Fibroblast of lung (primary cell): ENCODE data around the gene NPIPB4. TPM values are rescaled to one million over a fixed set of nuclear protein-coding genes. Genes with fewer than 3 reads are reported as not detected.
"Not testable (repeated sequence)": the region's sequence is repeated elsewhere in the genome, so short reads cannot be mapped to it uniquely, and the experiment has no call there.

Source experiments
- DNase-seq, 2 donors: peaks; one replicate each; pipeline versions ENCODE4 v3.0.0 to v3.0.0-alpha.2; 2010; ENCODE audit warnings: low read depth in 2 of 2
- H2AFZ ChIP-seq: 2 replicates; pipeline ENCODE4 v1.5.1; 2012; ENCODE audit warnings: low read length, control low read depth, inconsistent platforms
- H3K27ac ChIP-seq: 2 replicates; pipeline ENCODE4 v1.5.1; 2011; ENCODE audit warnings: low read length, control low read depth; ENCODE audit not compliant: insufficient read depth
- H3K27me3 ChIP-seq: 2 replicates; pipeline ENCODE4 v1.5.1; 2011; ENCODE audit warnings: mild to moderate bottlenecking, low read length; ENCODE audit not compliant: control insufficient read depth, insufficient read depth
- H3K36me3 ChIP-seq: 2 replicates; pipeline ENCODE4 v1.5.1; 2011; ENCODE audit warnings: low read length; ENCODE audit not compliant: control insufficient read depth, insufficient read depth
- H3K4me1 ChIP-seq: 2 replicates; pipeline ENCODE4 v1.5.1; 2011; ENCODE audit warnings: low read length; ENCODE audit not compliant: control insufficient read depth, insufficient read depth; ENCODE audit errors: extremely low read depth
- H3K4me2 ChIP-seq: 2 replicates; pipeline ENCODE4 v1.5.1; 2011; ENCODE audit warnings: low read length, control low read depth; ENCODE audit not compliant: insufficient read depth; ENCODE audit errors: extremely low read depth
- H3K4me3 ChIP-seq, 4 experiments: fragments of 200-600 bp in 1 of 4; sonication (generic) in 1 of 4; replicated peaks in 1 of 4; 2 replicates each; pipeline ENCODE4 v1.5.1; 2011 to 2016; ENCODE audit warnings: low read length in 4 of 4, low read depth in 3 of 4, mild to moderate bottlenecking in 3 of 4, control low read depth in 2 of 4, inconsistent platforms in 1 of 4, mixed read lengths in 1 of 4; ENCODE audit not compliant: insufficient read depth in 1 of 4; ENCODE audit errors: control extremely low read depth in 1 of 4
- H3K79me2 ChIP-seq: 2 replicates; pipeline ENCODE4 v1.5.1; 2012; ENCODE audit warnings: mild to moderate bottlenecking, low read length, inconsistent platforms; ENCODE audit not compliant: control insufficient read depth, insufficient read depth
- H3K9ac ChIP-seq: 2 replicates; pipeline ENCODE4 v1.5.1; 2011; ENCODE audit warnings: mild to moderate bottlenecking, low read length, control low read depth; ENCODE audit not compliant: insufficient read depth
- H3K9me3 ChIP-seq: 2 replicates; pipeline ENCODE4 v1.5.1; 2012; ENCODE audit warnings: low read depth, low read length; ENCODE audit not compliant: control insufficient read depth, insufficient read depth
- H4K20me1 ChIP-seq: 2 replicates; pipeline ENCODE4 v1.5.1; 2011; ENCODE audit warnings: low read length; ENCODE audit not compliant: control insufficient read depth, insufficient read depth; ENCODE audit errors: extremely low read depth
- polyA plus RNA-seq, 2 donors: library from polyadenylated mRNA; depleted of rRNA in 1 of 2; stranded (reverse) in 1 of 2; unstranded in 1 of 2; fragments of >200 nt; gene quantifications; 2 replicates each; pipeline ENCODE4 v1.2.1, GENCODE V29; 2011 to 2012; ENCODE audit warnings: missing spikeins in 1 of 2
- total RNA-seq: library from RNA; depleted of rRNA; stranded (reverse); fragments of >200 nt; gene quantifications from 2 replicates; pipeline ENCODE4 v1.2.1, GENCODE V29; 2014

NPIPB4 gene
- total and polyA plus RNA-seq, 2 donors (not counting 1 experiment from before 2014, with no cell fraction given): 7.8 to 32.2 TPM

- H3K79me2 ChIP-seq, H3K27ac ChIP-seq, H3K36me3 ChIP-seq, DNase-seq, H3K9ac ChIP-seq, H3K4me3 ChIP-seq, H3K9me3 ChIP-seq, H3K27me3 ChIP-seq, H4K20me1 ChIP-seq, H3K4me1 ChIP-seq, H3K4me2 ChIP-seq, H2AFZ ChIP-seq: not testable (repeated sequence)
These were observed 64.2 kb downstream of the NPIPB4 start for GRCh38 chr16:21793310-21793709.

DNA sequence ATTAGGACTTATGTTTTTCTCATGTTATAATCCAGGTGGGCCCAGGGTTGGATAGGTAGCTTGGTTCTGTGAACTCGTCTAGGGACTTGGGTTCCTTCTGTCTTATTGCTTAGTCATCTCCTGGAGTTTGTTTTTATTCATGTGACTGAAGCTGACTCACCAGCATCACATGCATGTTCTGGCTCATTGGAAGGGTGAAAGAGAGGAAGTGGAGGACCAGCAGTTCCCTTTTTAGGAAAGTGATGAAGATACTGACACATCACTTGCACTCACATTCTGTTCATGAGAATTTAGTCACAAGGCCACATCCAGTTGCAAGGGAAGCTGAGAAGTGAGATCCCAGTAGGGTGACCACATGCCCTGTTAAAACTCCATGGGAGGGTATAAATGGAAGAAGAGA, 67.0 kb downstream of the NPIPB4 start:
- not testable (repeated sequence) for H3K27me3 ChIP-seq, H3K4me2 ChIP-seq, H3K9ac ChIP-seq, H3K36me3 ChIP-seq, H3K79me2 ChIP-seq, DNase-seq, H3K27ac ChIP-seq, H3K4me3 ChIP-seq, H3K4me1 ChIP-seq, H3K9me3 ChIP-seq, H4K20me1 ChIP-seq, H2AFZ ChIP-seq

Other genes starting within 250 kb of the NPIPB4 start
- under 0.01 TPM in 1 of 2 replicates, not detected in the other for gene IGSF6, start 205.1 kb downstream of the NPIPB4 start, total RNA-seq
- gene IGSF6, start 205.1 kb downstream of the NPIPB4 start, polyA plus RNA-seq: not detected in 2 replicates
- gene OTOA, start 193.8 kb downstream of the NPIPB4 start, total RNA-seq: 0.17 TPM in 1 of 2 replicates, not detected in the other
- not detected in 2 replicates for gene OTOA, start 193.8 kb downstream of the NPIPB4 start, polyA plus RNA-seq
- 192 and 204 TPM in 2 replicates for gene UQCRC2, start 95.6 kb upstream of the NPIPB4 start, total RNA-seq
- 181 and 207 TPM in 2 replicates for gene UQCRC2, start 95.6 kb upstream of the NPIPB4 start, polyA plus RNA-seq
- not detected in 2 replicates for gene PDZD9, start 143.4 kb upstream of the NPIPB4 start, total RNA-seq
- not detected in 2 replicates for gene PDZD9, start 143.4 kb upstream of the NPIPB4 start, polyA plus RNA-seq
- gene MOSMO, start 150.4 kb upstream of the NPIPB4 start, total RNA-seq: 10.8 and 13.7 TPM in 2 replicates
- gene MOSMO, start 150.4 kb upstream of the NPIPB4 start, polyA plus RNA-seq: 14.0 and 15.4 TPM in 2 replicates
- 0.17 TPM in 1 of 2 replicates, not detected in the other for gene VWA3A, start 234.8 kb upstream of the NPIPB4 start, total RNA-seq
- gene VWA3A, start 234.8 kb upstream of the NPIPB4 start, polyA plus RNA-seq: 0.06 TPM in 1 of 2 replicates, not detected in the other